ENCODE data around the gene DCBLD2.
A peak's percentile ranks its signal among the peaks of the same experiment; 100 is the strongest.

The DCBLD2 gene

DNA sequence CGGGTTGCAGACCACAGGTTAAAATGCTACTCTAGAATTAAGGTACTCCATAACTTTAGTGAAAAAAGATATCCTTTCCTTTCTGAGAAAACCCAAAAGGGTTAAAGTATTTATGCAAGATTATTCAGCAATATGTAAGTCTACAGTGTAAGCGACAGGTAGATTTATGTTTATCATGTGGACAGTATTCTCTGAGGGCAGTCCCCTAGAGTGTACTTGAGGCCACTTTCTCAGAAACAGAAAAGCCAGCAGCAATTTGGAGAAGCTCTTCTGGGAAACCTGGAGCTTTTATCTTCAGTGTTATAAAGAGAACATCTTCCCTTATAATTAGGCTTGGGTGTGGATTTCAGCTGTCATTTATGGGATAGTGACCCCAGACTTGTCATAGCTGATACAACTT is 129.5 kb downstream of the DCBLD2 start:
- Histone ChIP-seq H3K27me3 (ENCODE audit: low read depth) (no peaks in the 10 kb centered on the region), H3K9me3 (no peaks in the 10 kb centered on the region), H3K4me1 (no peaks in the 10 kb centered on the region), H3K36me3 (replicated peaks) (no peaks in the 10 kb centered on the region), H3K4me3 (no peak overlapping the region)
- in situ Hi-C loops (cut with MboI; ENCODE audit: low sequenced_read_pairs), result no loop called here
- DNase-seq (ENCODE audit: low spot score in 2 of 2), result no peak

DNA sequence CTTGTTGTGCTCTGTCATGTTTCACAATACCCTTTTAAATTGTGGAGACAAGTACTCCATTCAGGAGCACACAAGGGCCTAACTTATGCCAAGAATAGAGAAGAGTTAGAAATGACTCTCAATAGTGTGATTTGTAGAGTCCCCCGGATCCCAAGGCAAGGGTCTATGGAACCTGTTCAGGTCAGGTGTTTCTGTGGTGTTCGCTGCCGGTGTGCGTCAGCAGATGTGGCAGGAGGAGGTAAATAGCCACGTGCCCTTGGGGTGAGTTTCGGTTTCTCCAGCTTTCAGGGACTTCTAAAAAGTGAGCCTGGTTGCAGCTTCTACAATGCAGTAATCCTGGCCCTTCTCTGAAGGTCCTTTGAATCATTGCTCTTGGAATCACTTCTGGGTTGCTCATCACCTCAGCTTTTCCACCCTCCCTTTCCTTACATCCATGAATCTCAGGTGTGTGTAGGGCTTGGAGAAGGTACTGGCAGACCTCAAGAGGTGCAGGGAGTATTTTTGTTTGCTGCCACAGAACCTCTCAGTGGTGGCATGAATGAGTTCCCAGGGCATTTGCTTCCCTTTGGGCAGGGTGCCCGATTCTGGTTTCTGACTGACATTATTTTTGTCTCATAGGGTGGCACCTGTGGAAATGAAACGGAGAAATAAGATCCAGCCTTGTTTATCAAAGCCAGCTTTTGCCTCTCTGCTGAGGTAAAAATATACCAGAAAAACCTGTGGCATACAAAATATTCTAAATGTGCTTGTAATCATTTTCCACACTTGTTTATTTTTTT is 131.0 kb downstream of the DCBLD2 start:
- no peaks in the 10 kb centered on the region for H3K36me3 ChIP-seq (replicated peaks)
- in situ Hi-C loops (cut with MboI; ENCODE audit: low sequenced_read_pairs), result no loop called here
- H3K9me3 ChIP-seq, result no peaks in the 10 kb centered on the region
- no peak overlapping the region for H3K4me3 ChIP-seq
- no peaks in the 10 kb centered on the region; the same call in 1 of the 2 replicates for H3K4me1 ChIP-seq
- H3K27me3 ChIP-seq (ENCODE audit: low read depth), result no peaks in the 10 kb centered on the region
- DNase-seq (ENCODE audit: low spot score in 2 of 2), result no peak

DNA sequence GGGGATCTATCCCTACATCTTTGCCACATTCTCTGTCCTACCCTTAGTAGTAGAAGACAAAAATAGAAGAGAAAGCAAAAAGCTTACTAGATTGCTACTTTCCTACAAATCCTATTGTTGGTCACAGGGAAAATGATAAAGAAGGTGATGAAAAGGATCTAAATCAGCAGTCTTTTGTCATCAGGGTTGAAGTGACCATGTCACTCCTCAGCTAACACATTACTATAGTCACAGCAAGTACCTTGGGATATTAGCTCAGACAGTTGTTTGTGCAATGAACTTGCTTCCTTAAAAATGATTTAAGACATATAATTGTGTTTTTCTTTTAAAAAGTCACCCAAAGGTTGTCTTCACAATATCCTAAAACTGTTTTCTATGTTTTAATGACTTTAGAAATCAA is 132.0 kb downstream of the DCBLD2 start:
- H3K4me3 ChIP-seq, result no peak overlapping the region

DNA sequence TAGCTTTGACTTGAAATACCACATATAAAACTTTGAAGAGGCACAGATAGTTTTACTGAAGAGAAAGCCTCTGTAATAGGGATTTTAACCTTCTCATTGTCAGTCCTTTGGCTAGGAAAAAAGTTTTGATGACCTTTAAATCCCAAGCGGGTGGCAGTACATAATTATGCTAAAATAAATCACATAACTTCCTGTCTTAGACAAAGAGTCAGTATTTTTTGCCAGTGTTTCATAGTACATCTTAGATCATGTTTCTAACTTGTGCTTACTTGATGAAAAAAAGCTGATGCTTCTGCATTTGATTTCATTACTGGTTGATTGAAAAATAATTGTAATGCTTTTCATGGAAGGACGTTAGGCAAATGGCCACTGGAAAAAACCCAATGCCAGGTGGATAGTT is 132.5 kb downstream of the DCBLD2 start:
- Histone ChIP-seq H3K36me3 (replicated peaks) (no peaks in the 10 kb centered on the region), H3K9me3 (no peaks in the 10 kb centered on the region), H3K4me3 (no peak overlapping the region), H3K4me1 (no peaks in the 10 kb centered on the region; the same call in 1 of the 2 replicates), H3K27me3 (ENCODE audit: low read depth) (no peaks in the 10 kb centered on the region)
- in situ Hi-C loops (cut with MboI; ENCODE audit: low sequenced_read_pairs), result no loop called here
- DNase-seq (ENCODE audit: low spot score in 2 of 2), result no peak

More for the DNA sequence above, 132.0 kb downstream of the DCBLD2 start:
- H3K9me3 ChIP-seq, result no peaks in the 10 kb centered on the region
- H3K27me3 ChIP-seq (ENCODE audit: low read depth), result no peaks in the 10 kb centered on the region
- in situ Hi-C loops (cut with MboI; ENCODE audit: low sequenced_read_pairs), result no loop called here
- no peaks in the 10 kb centered on the region for H3K36me3 ChIP-seq (replicated peaks)
- H3K4me1 ChIP-seq, result no peaks in the 10 kb centered on the region; the same call in 1 of the 2 replicates
- no peak for DNase-seq (ENCODE audit: low spot score in 2 of 2)

DNA sequence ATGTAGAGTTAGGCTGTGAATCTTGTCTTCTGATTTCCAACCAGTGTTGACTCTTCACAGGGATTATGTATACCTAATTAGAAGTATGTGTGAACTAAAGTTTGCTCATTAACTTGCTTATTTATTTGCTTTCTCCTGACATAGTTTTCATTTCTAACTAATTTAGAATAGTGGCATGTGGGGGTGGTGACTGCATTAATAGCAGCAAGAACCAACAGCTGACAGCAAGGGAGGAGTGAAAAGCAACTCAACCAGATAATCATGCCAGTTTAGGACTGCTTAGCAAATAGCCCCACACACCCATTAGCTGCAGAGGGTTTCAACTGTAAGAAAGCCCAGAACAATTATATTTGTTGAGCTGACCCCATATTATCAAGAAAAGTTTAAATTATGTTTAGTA is 134.6 kb downstream of the DCBLD2 start:
- Histone ChIP-seq H3K27me3 (ENCODE audit: low read depth) (no peaks in the 10 kb centered on the region), H3K4me1 (no peaks in the 10 kb centered on the region; the same call in none of the 2 replicates), H3K9me3 (no peaks in the 10 kb centered on the region), H3K36me3 (replicated peaks) (no peaks in the 10 kb centered on the region), H3K4me3 (no peak overlapping the region)
- in situ Hi-C loops (cut with MboI; ENCODE audit: low sequenced_read_pairs), result no loop called here
- DNase-seq (ENCODE audit: low spot score in 2 of 2), result no peak

DNA sequence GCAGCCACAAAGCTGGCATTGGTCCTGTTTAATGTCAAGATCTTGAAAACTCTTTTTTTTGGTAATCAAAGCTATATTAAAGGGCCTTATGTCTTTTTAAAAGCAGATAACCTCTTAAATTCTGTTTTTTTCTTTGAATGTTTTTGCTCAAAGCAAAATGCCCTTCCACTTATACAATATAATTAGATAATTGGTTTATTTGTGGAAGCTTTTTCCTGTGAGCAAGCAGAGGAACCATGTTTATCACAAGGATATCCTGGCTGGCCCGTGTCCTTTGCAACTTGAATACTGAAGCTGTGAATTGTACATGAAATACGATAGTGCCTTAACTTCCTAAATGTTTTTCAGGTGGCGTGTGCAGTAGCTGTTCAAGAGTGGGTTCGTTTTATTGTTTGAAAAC is 135.8 kb downstream of the DCBLD2 start:
- in situ Hi-C loops (cut with MboI; ENCODE audit: low sequenced_read_pairs), result no loop called here
- Histone ChIP-seq H3K4me3 (no peak overlapping the region), H3K36me3 (replicated peaks) (no peaks in the 10 kb centered on the region), H3K9me3 (no peaks in the 10 kb centered on the region), H3K27me3 (ENCODE audit: low read depth) (no peaks in the 10 kb centered on the region), H3K4me1 (peaks cover 3% of the 10 kb centered on the region)
- no peak for DNase-seq (ENCODE audit: low spot score in 2 of 2)

DNA sequence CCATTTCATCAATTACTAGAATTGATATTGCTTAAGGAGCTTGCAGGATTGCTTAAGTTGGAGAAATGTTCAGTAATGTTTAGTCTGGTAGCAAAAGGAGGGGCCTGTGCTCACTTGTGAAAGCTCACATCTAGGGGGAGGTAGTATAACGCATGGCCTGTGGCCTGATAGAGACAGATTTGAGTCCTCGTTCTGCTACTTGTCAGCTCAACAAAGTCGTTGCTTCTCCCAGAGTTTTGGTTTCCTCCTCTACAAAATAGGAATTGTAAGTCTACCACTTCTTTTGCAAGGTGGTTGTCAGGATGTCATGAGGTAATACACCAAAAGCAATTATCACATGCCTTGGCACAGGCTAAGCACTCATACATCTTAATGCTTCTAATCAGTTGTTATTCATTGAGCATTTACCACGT is 137.0 kb downstream of the DCBLD2 start:
- no peak overlapping the region for H3K4me3 ChIP-seq
- DNase-seq (ENCODE audit: low spot score in 2 of 2), result no peak

DNA sequence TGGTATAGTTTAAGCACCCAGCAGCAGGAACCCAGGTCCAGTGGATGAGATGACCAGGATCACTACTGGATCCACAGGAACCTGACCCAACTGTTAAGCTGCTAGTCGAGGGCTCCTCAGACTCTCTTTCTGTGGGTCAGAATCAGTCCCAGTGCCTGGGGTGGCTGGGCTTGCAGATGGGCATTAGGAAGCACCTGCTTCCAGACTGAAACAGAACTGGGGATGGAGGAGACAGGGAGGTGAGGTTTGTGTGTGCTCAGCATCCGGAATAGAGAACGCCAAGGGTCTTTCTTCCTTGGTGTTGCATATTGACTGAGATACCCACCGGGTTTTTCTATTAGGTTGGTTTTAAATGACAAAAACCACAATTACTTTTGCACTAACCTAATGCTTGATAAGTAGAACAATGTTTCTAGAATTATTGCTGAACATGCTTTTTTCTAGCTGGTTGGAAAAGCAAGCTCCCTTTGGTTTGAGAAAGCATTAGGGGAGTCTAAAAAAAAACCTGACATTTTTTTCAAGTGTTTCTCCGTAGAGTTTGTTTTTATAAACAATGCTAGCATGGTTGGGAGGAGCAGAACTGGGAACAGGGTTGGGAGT is 137.6 kb downstream of the DCBLD2 start:
- H3K36me3 ChIP-seq (replicated peaks), result no peaks in the 10 kb centered on the region
- no peak overlapping the region for H3K4me3 ChIP-seq
- no peaks in the 10 kb centered on the region for H3K9me3 ChIP-seq
- in situ Hi-C loops (cut with MboI; ENCODE audit: low sequenced_read_pairs), result no loop called here
- H3K27me3 ChIP-seq (ENCODE audit: low read depth), result no peaks in the 10 kb centered on the region
- DNase-seq (ENCODE audit: low spot score in 2 of 2), result no peak
- peaks cover 3% of the 10 kb centered on the region for H3K4me1 ChIP-seq

More for the DNA sequence above, 137.0 kb downstream of the DCBLD2 start:
- Histone ChIP-seq H3K36me3 (replicated peaks) (no peaks in the 10 kb centered on the region), H3K4me1 (peaks cover 3% of the 10 kb centered on the region), H3K9me3 (no peaks in the 10 kb centered on the region), H3K27me3 (ENCODE audit: low read depth) (no peaks in the 10 kb centered on the region)
- in situ Hi-C loops (cut with MboI; ENCODE audit: low sequenced_read_pairs), result no loop called here

DNA sequence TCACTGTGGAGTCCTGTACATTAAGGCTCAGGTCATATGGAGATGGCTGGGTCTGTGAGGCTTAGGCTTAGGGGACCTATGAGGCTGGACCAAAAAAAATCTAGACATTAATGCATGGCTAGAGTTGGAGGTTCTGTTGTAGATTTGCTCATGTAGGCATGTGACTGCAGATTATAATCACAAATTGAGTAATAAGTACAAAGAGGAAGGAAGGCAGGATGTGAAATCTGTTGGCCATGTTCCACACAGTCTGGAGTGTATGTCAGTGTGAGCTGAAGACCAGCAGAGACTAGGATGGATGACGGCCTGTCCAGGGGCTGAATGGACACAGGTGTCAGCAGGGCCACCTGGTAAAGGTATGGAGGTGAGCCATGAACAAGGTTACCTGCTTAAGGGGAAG is 138.4 kb downstream of the DCBLD2 start, which contains the start of gene ST3GAL6:
ST3GAL6 (plus strand) TSS at position 265 of the 400 bp plus-strand sequence. CDS start 5,101 bp downstream, outside the sequence.
- no peaks in the 10 kb centered on the region for H3K9me3 ChIP-seq
- H3K4me1 ChIP-seq, result peaks cover 3% of the 10 kb centered on the region
- in situ Hi-C loops (cut with MboI; ENCODE audit: low sequenced_read_pairs), result no loop called here
- no peak within 1 kb of the TSS for H3K4me3 ChIP-seq
- H3K27me3 ChIP-seq (ENCODE audit: low read depth), result no peaks in the 10 kb centered on the region
- no peaks in the 10 kb centered on the region for H3K36me3 ChIP-seq (replicated peaks)
- DNase-seq (ENCODE audit: low spot score in 2 of 2), result no peak

DNA sequence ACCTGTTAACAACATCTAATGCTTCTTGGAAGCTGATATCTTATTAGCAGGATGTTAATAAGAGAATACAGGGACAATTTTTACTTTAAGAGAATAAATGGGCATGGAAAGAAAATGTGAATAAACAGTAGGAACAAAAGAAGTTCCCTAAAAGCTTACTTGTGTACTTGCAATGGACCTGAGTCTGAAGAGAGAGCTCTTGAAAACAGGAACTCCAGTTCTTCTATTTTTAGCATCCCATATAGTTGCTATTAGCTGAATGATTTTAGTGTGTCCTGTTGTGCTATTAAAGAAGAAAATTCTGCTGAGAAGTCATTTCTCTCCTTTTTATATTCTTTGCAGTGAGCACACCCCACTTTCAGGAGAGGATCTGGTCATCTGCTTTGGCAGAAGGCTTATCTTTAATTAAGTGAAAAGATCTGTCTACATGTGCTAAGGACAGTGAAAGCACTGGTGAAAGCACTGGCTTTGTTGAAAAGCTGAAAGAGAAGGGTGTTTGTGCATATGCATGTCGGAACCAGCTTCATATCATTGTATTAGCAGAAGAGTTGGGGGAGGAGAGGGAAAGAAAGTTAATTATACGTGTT is 139.8 kb downstream of the DCBLD2 start:
- Histone ChIP-seq H3K27me3 (ENCODE audit: low read depth) (no peaks in the 10 kb centered on the region), H3K9me3 (no peaks in the 10 kb centered on the region), H3K4me3 (no peak overlapping the region), H3K36me3 (replicated peaks) (no peaks in the 10 kb centered on the region), H3K4me1 (peaks cover 3% of the 10 kb centered on the region)
- peak in 1 of 2 experiments; percentile 20 for DNase-seq (ENCODE audit: low spot score in 2 of 2)
- in situ Hi-C loops (cut with MboI; ENCODE audit: low sequenced_read_pairs), result no loop called here

DNA sequence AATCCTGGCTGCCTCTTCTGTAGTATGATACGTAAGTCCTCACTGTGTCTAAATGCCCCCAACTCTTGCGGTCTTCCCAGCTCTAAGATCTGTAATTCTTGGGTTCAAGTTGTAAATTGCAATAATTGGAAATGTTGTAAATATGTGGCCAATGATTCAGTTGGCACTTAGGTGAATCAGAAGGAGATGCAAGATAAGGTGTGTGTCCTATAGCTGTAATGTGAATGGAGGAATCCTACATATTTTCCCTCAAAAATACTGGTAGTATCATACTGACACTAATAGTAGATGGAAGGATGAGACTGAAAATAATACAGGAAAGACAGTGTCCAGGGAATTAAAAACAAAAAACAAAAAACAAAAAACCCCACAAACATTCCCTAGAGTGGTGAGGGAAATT is 141.9 kb downstream of the DCBLD2 start:
- DNase-seq (ENCODE audit: low spot score in 2 of 2), result no peak
- in situ Hi-C loops (cut with MboI; ENCODE audit: low sequenced_read_pairs), result no loop called here
- H3K36me3 ChIP-seq (replicated peaks), result no peaks in the 10 kb centered on the region
- H3K4me3 ChIP-seq, result no peak overlapping the region
- H3K9me3 ChIP-seq, result no peaks in the 10 kb centered on the region
- H3K27me3 ChIP-seq (ENCODE audit: low read depth), result no peaks in the 10 kb centered on the region
- peaks cover 3% of the 10 kb centered on the region; the same call in 1 of the 2 replicates for H3K4me1 ChIP-seq

DNA sequence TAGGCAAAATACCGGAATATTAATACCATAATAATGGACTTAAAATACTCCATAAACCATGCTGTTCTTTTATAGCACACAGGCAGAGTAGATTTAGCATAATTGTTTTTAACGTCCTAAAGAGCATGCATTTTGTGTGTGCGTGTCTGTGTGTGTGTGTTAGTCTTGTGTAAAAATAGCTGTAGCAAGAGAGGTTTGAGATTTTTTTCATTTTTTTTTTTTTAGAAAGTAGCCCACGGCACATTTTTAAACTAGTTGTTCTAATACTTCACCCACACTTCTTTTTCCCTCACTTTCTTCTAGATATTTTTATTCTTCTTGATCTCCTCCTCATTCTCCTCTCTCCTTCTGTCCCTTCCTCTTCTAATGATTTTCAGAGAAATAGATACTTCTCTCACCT is 145.9 kb downstream of the DCBLD2 start:
- H3K36me3 ChIP-seq (replicated peaks), result no peaks in the 10 kb centered on the region
- H3K4me3 ChIP-seq, result no peak overlapping the region
- no peaks in the 10 kb centered on the region for H3K27me3 ChIP-seq (ENCODE audit: low read depth)
- no peaks in the 10 kb centered on the region for H3K9me3 ChIP-seq
- in situ Hi-C loops (cut with MboI; ENCODE audit: low sequenced_read_pairs), result no loop called here
- no peaks in the 10 kb centered on the region for H3K4me1 ChIP-seq
- DNase-seq (ENCODE audit: low spot score in 2 of 2), result no peak

DNA sequence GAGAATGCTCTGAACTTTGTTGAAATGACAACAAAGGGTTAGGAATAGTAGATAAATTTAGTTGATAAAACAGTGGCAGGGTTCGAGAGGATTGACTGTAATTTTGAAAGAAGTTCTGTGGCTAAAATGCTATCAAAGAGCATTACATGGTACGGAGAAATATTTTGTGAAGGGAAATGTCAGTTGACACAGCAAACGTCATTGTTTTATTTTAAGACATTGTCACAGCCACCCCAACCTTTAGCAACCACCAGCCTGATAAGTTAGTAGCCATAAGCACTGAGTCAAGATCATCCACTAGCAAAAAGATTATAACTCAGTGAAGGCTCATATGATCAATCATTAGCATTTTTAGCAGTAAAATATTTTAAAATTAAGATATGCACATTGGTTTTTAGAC is 147.0 kb downstream of the DCBLD2 start:
- in situ Hi-C loops (cut with MboI; ENCODE audit: low sequenced_read_pairs), result no loop called here

DNA sequence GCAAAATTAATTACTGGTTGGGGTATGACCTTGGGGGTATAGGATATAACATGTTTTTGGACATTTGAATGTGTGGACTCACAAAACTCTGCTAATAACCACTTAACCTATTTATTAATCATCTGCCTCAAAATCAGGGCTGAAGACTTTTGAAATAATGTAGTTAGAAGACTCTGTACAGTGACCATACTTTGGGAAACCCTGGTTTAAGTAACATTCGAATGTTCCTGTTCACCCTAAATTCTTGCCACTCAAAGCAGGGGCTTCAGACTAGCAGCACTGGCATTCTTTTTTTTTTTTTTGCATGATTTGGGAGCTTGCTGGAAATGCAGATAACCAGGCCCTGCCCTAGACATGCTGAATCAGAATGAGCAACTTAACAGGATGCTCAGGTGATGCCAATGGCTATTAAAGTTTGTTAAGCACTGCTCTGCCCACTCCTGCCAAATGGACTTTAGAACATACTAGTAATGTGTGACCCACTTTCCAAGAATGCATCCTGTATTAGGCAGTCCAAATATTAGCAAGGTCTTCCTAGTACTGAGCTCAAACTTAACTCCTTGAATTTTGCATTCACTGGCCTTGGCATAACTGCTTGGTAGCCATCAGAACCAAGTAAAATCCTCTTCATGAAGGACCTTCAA is 151.1 kb downstream of the DCBLD2 start:
- no peak for DNase-seq (ENCODE audit: low spot score in 2 of 2)
- H3K9me3 ChIP-seq, result no peaks in the 10 kb centered on the region
- H3K4me3 ChIP-seq, result no peak overlapping the region
- in situ Hi-C loops (cut with MboI; ENCODE audit: low sequenced_read_pairs), result no loop called here
- no peaks in the 10 kb centered on the region for H3K4me1 ChIP-seq
- no peaks in the 10 kb centered on the region for H3K27me3 ChIP-seq (ENCODE audit: low read depth)
- no peaks in the 10 kb centered on the region for H3K36me3 ChIP-seq (replicated peaks)

More for the DNA sequence above, 147.0 kb downstream of the DCBLD2 start:
- Histone ChIP-seq H3K4me3 (no peak overlapping the region), H3K4me1 (no peaks in the 10 kb centered on the region), H3K9me3 (no peaks in the 10 kb centered on the region), H3K36me3 (replicated peaks) (no peaks in the 10 kb centered on the region), H3K27me3 (ENCODE audit: low read depth) (no peaks in the 10 kb centered on the region)
- no peak for DNase-seq (ENCODE audit: low spot score in 2 of 2)

Measured in HAP-1 (cell line).